Mesenteric fat pad (tissue), 1 donor: Measurements from ENCODE around the gene PSMG1. TPM values are rescaled to one million over a fixed set of nuclear protein-coding genes. Genes with fewer than 3 reads are reported as not detected.
"Not testable (repeated sequence)": the region's sequence is repeated elsewhere in the genome, so short reads cannot be mapped to it uniquely, and the experiment has no call there.

ENCODE experiments used
- DNase-seq: peaks from one replicate; pipeline ENCODE4 v3.0.0-alpha.2; 2020; ENCODE audit warnings: low spot score
- long read RNA-seq: library from polyadenylated mRNA; unstranded; transcript quantifications from one replicate; pipeline ENCODE4 v2.0.0, GENCODE V29; 2020
- total RNA-seq: library from RNA; stranded (reverse); fragmentation: NEBNext Ultra II Directional; extraction: Animal tissue kit (Norgen Biotek cat#: 25700); gene quantifications from one replicate; pipeline ENCODE4 v1.2.1, GENCODE V29; 2021
- donor health status: DM: yes; HTN: yes; CAD: no.

The PSMG1 gene
- total RNA-seq, result 38.0 TPM
- long read RNA-seq, transcript PSMG1-201 (7 exons, 2,154 nt), result major isoform, 42 of 47 reads
- long read RNA-seq, partial matches to known transcripts, result 0 of 47 reads
- long read RNA-seq, other reads (novel, unspliced or antisense), result 5 of 47 reads

- peak; percentile 98 for DNase-seq
These were observed at the start of gene PSMG1 for GRCh38 chr21:39183272-39184049. TSS of gene PSMG1 (minus strand) at chr21:39183451. CDS start at chr21:39183385, 66 bp downstream.

- no peak for DNase-seq
These were observed 49.6 kb upstream of the PSMG1 start for GRCh38 chr21:39232861-39233291.

- DNase-seq, result no peak
These were observed 41.7 kb upstream of the PSMG1 start for GRCh38 chr21:39224930-39225329.

- DNase-seq, result no peak
These were observed 38.8 kb upstream of the PSMG1 start for GRCh38 chr21:39221997-39222486.

GRCh38 chr21:39221282-39221996 is 38.2 kb upstream of the PSMG1 start:
- no peak for DNase-seq

- DNase-seq, result not testable (repeated sequence)
These were observed 37.6 kb upstream of the PSMG1 start for GRCh38 chr21:39220875-39221274.

GRCh38 chr21:39220150-39220549 is 36.9 kb upstream of the PSMG1 start:
- DNase-seq, result no peak

- DNase-seq, result no peak
These were observed 34.8 kb upstream of the PSMG1 start for GRCh38 chr21:39218082-39218409.

GRCh38 chr21:39217356-39218081 is 34.3 kb upstream of the PSMG1 start:
- DNase-seq, result no peak

GRCh38 chr21:39216290-39216689 is 33.0 kb upstream of the PSMG1 start:
- DNase-seq, result no peak

GRCh38 chr21:39215078-39215477 is 31.8 kb upstream of the PSMG1 start:
- no peak for DNase-seq

GRCh38 chr21:39209334-39209688 is 26.1 kb upstream of the PSMG1 start:
- no peak for DNase-seq

GRCh38 chr21:39208624-39209333 is 25.5 kb upstream of the PSMG1 start:
- DNase-seq, result no peak

- no peak for DNase-seq
These were observed 20.9 kb upstream of the PSMG1 start for GRCh38 chr21:39204134-39204533.

- DNase-seq, result no peak
These were observed 15.5 kb upstream of the PSMG1 start for GRCh38 chr21:39198800-39199199.

- DNase-seq, result no peak
These were observed 14.4 kb upstream of the PSMG1 start for GRCh38 chr21:39197448-39198233.

GRCh38 chr21:39196838-39197237 is 13.6 kb upstream of the PSMG1 start:
- no peak for DNase-seq

GRCh38 chr21:39196310-39196709 is 13.1 kb upstream of the PSMG1 start:
- DNase-seq, result no peak

GRCh38 chr21:39193380-39193779 is 10.1 kb upstream of the PSMG1 start:
- DNase-seq, result no peak
